Body of pancreas (tissue), 4 donors: Measurements from ENCODE around the gene RAD23B. TPM values are rescaled to one million over a fixed set of nuclear protein-coding genes. Genes with fewer than 3 reads are reported as not detected.

Experiments
- ATAC-seq: fragments of 150-250 bp; one replicate; pipeline ENCODE4 v1.9.1; 2016
- DNase-seq, 4 donors: peaks; one replicate each; pipeline ENCODE4 v3.0.0-alpha.2; 2019
- H3K27ac ChIP-seq, 4 donors: fragments of 200-600 bp; sonication (generic); 1 replicate in 3 of 4; 2 replicates in 1 of 4; pipeline versions ENCODE4 v1.5.1 to v1.6.1; 2016 to 2019; ENCODE audit warnings: mild to moderate bottlenecking in 1 of 4, mixed read lengths in 1 of 4, moderate library complexity in 1 of 4
- H3K27me3 ChIP-seq, 2 donors: fragments of 200-600 bp; sonication (generic); one replicate each; pipeline ENCODE4 v1.6.0; 2016; ENCODE audit warnings: mild to moderate bottlenecking in 1 of 2
- H3K36me3 ChIP-seq, 2 donors: fragments of 200-600 bp; sonication (generic); replicated peaks in 1 of 2; 2 replicates each; pipeline ENCODE4 v1.5.1; 2016; ENCODE audit warnings: low read depth in 2 of 2; ENCODE audit not compliant: insufficient read depth in 1 of 2
- H3K4me1 ChIP-seq: fragments of 200-600 bp; sonication (generic); one replicate; pipeline ENCODE4 v1.6.0; 2016
- H3K4me3 ChIP-seq, 2 donors: fragments of 200-600 bp; sonication (generic); 1 replicate in 1 of 2; 2 replicates in 1 of 2; pipeline ENCODE4 v1.5.1; 2016 to 2019
- H3K9me3 ChIP-seq, 3 donors: fragments of 200-600 bp; sonication (generic); 1 replicate in 2 of 3; 2 replicates in 1 of 3; pipeline ENCODE4 v1.5.1; 2016
- POLR2A ChIP-seq, 3 donors: fragments of 450-650 bp; IDR thresholded peaks; one replicate each; pipeline ENCODE4 v1.6.1; 2016; ENCODE audit warnings: antibody characterized with exemption in 3 of 3, mild to moderate bottlenecking in 2 of 3
- WGBS, 2 donors: methylation state at CpG; one replicate each; pipeline ENCODE4 v1.1.5; 2017; 5-methylcytosine and 5-hydroxymethylcytosine counted together
- intact Hi-C: fragments of 100-400 bp; cut with DNase I; formaldehyde crosslinking; loops from one replicate; pipeline ENCODE4 v1.15.1; 2023
- total RNA-seq, 2 donors: library from RNA; depleted of rRNA; stranded (reverse); fragments of >200 nt; gene quantifications; one replicate each; pipeline ENCODE4 v1.1.0, GENCODE V29; 2016
- TF ChIP-seq, protein P1 (sequence below), 7 experiments: fragments of 450-650 bp in 4 of 7; fragments of 200-600 bp in 3 of 7; sonication (generic) in 3 of 7; IDR thresholded peaks; one replicate each; pipeline ENCODE4 v1.5.1; 2016 to 2019; ENCODE audit warnings: antibody characterized with exemption in 7 of 7

RAD23B gene
- total RNA-seq, 2 donors from 2014 or later: 47.1 to 50.6 TPM

DNA sequence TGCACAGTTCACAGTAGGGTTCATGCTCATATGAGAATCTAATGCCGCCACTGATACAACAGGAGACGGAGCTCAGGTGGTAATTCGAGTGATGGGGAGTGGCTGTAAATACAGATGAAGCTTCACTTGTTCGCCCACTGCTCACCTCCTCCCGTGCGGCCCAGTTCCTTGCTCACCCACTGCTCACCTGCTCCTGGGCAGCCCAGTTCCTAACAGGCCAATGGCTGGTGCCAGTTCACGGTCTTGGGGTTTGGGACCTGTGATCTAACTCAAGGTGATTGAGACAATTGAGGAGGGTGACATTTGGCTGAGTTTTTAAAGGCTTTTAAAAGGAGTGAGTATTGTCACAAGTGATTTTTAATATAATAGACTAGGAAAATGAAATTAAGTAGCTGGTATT is 45.4 kb downstream of the RAD23B start:
- no peaks in the 10 kb centered on the region for H3K4me1 ChIP-seq
- no peaks in the 10 kb centered on the region for H3K27me3 ChIP-seq
- H3K4me3 ChIP-seq: no peak overlapping the region
- no peaks in the 10 kb centered on the region for H3K9me3 ChIP-seq
- ATAC-seq (no peak), DNase-seq (no peak)
- intact Hi-C loops: no loop called here
- no peak overlapping the region for H3K27ac ChIP-seq
- peaks cover 4 to 24% of the 10 kb centered on the region in 2 donors for H3K36me3 ChIP-seq
- TF ChIP-seq POLR2A (IDR thresholded peaks at IDR 0.05): no peak
- TF ChIP-seq, protein P1, sequence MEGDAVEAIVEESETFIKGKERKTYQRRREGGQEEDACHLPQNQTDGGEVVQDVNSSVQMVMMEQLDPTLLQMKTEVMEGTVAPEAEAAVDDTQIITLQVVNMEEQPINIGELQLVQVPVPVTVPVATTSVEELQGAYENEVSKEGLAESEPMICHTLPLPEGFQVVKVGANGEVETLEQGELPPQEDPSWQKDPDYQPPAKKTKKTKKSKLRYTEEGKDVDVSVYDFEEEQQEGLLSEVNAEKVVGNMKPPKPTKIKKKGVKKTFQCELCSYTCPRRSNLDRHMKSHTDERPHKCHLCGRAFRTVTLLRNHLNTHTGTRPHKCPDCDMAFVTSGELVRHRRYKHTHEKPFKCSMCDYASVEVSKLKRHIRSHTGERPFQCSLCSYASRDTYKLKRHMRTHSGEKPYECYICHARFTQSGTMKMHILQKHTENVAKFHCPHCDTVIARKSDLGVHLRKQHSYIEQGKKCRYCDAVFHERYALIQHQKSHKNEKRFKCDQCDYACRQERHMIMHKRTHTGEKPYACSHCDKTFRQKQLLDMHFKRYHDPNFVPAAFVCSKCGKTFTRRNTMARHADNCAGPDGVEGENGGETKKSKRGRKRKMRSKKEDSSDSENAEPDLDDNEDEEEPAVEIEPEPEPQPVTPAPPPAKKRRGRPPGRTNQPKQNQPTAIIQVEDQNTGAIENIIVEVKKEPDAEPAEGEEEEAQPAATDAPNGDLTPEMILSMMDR (IDR thresholded peaks at IDR 0.05): no peak
- 94 to 97% methylated on average over 7 of the region's 7 CpGs for whole genome bisulfite sequencing, 2 donors

DNA sequence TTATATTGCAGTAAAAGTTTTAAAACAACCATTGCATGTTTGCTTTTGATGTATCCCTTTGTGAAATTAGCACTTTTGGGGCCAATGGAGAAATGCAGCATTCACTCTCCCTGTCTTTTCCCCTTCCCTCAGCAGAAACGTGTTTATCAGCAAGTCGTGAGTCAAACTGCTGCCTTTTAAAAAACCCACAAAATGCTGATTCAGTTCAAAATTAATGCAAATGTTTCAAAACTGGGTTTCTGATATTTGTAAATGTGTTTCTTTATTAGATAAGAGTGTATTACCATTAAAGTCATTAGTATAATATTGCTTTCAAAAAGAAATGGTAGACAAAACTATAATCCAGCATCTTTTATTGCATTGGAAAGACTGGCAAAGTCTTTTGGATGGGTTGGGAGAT is 47.3 kb downstream of the RAD23B start:
- DNase-seq: no peak
- peaks cover 0 to 26% of the 10 kb centered on the region in 2 donors for H3K36me3 ChIP-seq
- H3K27me3 ChIP-seq: no peaks in the 10 kb centered on the region
- intact Hi-C loops: no loop called here
- 63 to 74% methylated on average over 2 of the region's 2 CpGs for WGBS, 2 donors
- no peak overlapping the region for H3K27ac ChIP-seq
- TF ChIP-seq, protein P1 (IDR thresholded peaks at IDR 0.05): no peak
- no peak for TF ChIP-seq POLR2A (IDR thresholded peaks at IDR 0.05)
- ATAC-seq: no peak
- no peaks in the 10 kb centered on the region for H3K4me1 ChIP-seq
- H3K4me3 ChIP-seq: no peak overlapping the region
- H3K9me3 ChIP-seq: no peaks in the 10 kb centered on the region

DNA sequence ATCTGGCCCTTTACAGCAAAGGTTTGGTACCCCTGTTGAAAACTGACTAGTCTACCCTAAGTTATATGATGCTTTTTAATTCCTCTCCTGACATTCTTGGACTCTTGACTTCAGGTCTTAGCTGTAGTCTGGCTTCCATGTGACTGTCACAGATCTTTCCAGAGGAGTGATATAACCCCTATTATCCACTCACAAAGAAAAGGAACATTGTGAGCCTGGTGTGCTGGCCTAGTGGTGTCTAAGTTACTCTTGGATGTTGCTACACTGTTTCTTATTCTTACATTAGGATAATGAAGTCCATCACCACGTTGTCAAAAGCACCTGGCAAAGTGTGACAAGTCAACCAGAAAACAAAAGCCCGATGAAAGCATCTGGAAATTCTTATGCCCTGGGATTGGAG is 49.8 kb downstream of the RAD23B start:
- peaks cover 15% of the 10 kb centered on the region for H3K4me1 ChIP-seq
- H3K4me3 ChIP-seq: no peak overlapping the region
- H3K36me3 ChIP-seq: peaks cover 0 to 24% of the 10 kb centered on the region in 2 donors
- H3K27me3 ChIP-seq: no peaks in the 10 kb centered on the region
- H3K9me3 ChIP-seq: no peaks in the 10 kb centered on the region
- intact Hi-C loops: no loop called here
- WGBS, 2 donors: 83 to 87% methylated on average over 2 of the region's 2 CpGs
- no peak for ATAC-seq
- DNase-seq: no peak
- no peak for TF ChIP-seq POLR2A (IDR thresholded peaks at IDR 0.05)
- TF ChIP-seq, protein P1 (IDR thresholded peaks at IDR 0.05): no peak
- no peak overlapping the region for H3K27ac ChIP-seq

DNA sequence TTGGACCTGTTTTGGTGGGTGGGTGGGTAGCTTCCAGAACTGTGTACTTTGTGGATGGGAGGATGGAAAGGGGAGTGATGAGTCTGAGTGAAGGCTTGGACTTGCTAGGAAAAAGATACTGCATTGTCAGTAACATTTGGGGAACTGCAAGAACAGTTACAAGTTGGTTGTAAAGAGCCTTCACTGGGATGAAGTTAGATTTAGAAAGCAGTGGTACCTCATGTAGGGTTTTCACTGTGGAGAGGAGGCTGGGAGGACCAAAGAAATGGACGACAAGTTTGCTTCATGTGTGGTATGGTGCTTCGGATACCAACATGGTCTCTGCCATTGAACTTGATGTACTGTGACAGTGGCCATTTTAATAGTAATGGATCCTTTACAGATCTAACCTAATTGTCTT is 50.3 kb downstream of the RAD23B start:
- Histone ChIP-seq H3K27me3 (no peaks in the 10 kb centered on the region), H3K4me3 (no peak overlapping the region), H3K9me3 (no peaks in the 10 kb centered on the region), H3K36me3 (peaks cover 0 to 24% of the 10 kb centered on the region in 2 donors), H3K27ac (no peak overlapping the region), H3K4me1 (peaks cover 15% of the 10 kb centered on the region)
- intact Hi-C loops: no loop called here
- 95 to 97% methylated on average over 2 of the region's 2 CpGs for WGBS, 2 donors
- no peak for TF ChIP-seq POLR2A (IDR thresholded peaks at IDR 0.05)
- no peak for ATAC-seq
- DNase-seq: no peak

- intact Hi-C loops: no loop called here
- 92 to 97% methylated on average over 4 of the region's 4 CpGs for WGBS, 2 donors
- TF ChIP-seq, protein P1 (IDR thresholded peaks at IDR 0.05): no peak
- no peak for TF ChIP-seq POLR2A (IDR thresholded peaks at IDR 0.05)
- H3K9me3 ChIP-seq: no peaks in the 10 kb centered on the region
- peaks cover 0 to 24% of the 10 kb centered on the region in 2 donors for H3K36me3 ChIP-seq
- no peak for DNase-seq
- H3K27me3 ChIP-seq: no peaks in the 10 kb centered on the region
- H3K4me3 ChIP-seq: no peak overlapping the region
- H3K27ac ChIP-seq: no peak overlapping the region
- no peak for ATAC-seq
- peaks cover 15% of the 10 kb centered on the region for H3K4me1 ChIP-seq
Measured at GRCh38 chr9:107334103-107334776, 51.2 kb downstream of the RAD23B start.
